ENCODE measurements around the gene COG4.

COG4 gene

DNA sequence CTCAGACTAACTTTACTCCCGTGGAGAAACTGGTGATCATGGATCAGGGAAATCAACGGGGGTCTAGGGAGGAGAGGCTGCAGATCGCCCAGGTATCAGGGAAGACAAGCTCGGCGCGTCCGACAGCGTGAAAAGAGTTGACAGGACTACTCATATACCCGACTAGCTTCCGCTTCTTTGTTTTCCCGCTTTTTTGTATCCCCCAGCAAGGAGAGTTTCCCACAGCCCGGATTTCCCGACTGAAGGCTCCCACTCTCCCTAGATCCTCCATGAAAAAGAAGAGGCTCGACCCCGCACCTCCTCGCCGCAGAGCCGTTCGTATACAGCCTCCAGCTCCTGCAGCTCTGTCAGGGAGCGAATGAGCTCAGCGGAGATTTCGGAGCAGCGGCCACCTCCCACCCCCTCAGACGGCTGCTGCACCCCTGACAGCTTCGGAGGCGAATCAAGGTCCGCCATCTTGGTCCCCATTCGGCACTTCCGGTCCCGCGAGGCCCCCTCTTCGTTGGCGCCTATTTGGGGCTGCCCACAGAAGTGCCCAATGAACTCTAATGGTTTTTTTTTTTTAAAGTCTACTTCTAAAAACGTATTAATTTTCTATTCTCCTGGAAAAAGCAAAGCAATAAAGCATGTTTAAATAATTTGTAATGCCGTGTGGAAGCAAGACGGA, at the start of gene COG4:
Gene COG4 (minus strand): TSS at position 479 of the 667 bp plus-strand sequence. CDS start 11 bp downstream, at position 468.
- peak; percentile 83 to 87 for DNase-seq (ENCODE audit: low spot score in 2 of 2)
- Mint-ChIP-seq H3K27me3 (no peaks in the 10 kb centered on the region), H3K4me1 (peaks cover 30% of the 10 kb centered on the region), H3K36me3 (peaks cover 14% of the 10 kb centered on the region), H3K27ac (peak within 1 kb of the TSS; percentile 98), H3K9me3 (no peaks in the 10 kb centered on the region), H3K4me3 (peak within 1 kb of the TSS; percentile 93)
- peak; percentile 77 for ATAC-seq (ENCODE audit: low read depth)

DNA sequence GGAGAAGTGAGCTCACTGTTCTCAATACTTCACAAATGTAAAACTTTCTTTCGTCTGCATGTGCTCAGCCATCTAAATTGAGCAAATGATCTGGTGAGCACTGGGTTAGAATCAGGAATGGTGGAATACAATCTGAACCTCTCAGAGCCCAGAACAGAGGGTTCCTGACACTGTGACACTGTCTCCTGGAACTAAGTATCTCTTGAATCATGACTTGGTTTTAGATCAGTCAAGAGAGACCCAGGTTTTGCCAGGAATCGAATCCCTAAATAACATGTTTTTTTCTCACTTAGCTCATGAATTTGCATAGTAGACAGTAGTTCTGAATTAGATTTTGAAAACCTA, 49.5 kb upstream of the COG4 start:
- ATAC-seq (ENCODE audit: low read depth) (no peak), DNase-seq (ENCODE audit: low spot score in 2 of 2) (no peak)
- H3K9me3 Mint-ChIP-seq = no peaks in the 10 kb centered on the region
- H3K27ac Mint-ChIP-seq = peak overlapping the region; percentile 20
- H3K36me3 Mint-ChIP-seq = peaks cover 31% of the 10 kb centered on the region
- peaks cover 4% of the 10 kb centered on the region for H3K4me1 Mint-ChIP-seq
- no peak overlapping the region for H3K4me3 Mint-ChIP-seq
- H3K27me3 Mint-ChIP-seq = no peaks in the 10 kb centered on the region

DNA sequence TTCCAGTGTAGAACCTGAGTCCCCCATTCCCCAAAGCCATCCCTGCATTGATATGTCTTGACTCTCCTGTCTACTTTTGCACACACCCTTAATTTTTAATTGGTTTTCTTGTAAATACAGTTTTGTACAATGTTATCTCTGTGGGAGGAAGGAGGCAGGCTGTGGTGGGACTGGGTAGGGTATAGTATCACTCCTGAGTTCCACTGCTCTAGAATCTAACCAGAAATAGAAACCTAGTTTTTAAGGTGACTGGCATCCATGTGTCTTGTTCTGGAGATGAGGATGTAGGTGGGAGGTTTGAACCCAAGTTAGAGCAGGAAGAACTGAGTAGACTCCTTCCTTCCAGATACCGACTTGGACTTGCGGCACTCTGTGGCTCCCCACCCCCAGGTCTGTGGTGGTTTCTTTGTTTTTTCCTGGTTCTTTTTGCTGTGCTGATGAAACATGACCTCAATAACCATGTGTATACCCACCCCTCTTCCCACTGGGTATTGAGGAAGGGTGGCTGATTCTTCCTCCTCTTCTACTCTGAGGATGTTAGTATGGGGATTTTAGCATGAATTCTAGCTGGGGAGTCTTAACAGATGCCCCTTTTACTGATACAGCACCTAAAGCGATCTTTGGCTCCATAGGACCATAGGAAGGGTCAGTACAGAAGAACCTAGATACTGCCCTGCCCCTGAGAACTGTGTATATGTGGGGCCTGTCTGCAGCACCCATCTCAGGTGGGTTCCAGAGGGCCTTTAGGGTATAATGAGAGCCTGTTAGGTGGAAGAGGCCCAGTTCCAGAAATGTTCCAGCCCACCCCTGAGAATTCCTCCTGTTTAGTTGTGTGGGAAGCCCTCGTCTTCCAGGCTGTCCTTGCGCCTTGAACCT, 48.9 kb upstream of the COG4 start:
- Mint-ChIP-seq H3K36me3 (peaks cover 33% of the 10 kb centered on the region), H3K27ac (peak overlapping the region; percentile 20), H3K4me1 (peaks cover 4% of the 10 kb centered on the region), H3K9me3 (no peaks in the 10 kb centered on the region), H3K4me3 (no peak overlapping the region), H3K27me3 (no peaks in the 10 kb centered on the region)
- ATAC-seq (ENCODE audit: low read depth) (no peak), DNase-seq (ENCODE audit: low spot score in 2 of 2) (no peak)

DNA sequence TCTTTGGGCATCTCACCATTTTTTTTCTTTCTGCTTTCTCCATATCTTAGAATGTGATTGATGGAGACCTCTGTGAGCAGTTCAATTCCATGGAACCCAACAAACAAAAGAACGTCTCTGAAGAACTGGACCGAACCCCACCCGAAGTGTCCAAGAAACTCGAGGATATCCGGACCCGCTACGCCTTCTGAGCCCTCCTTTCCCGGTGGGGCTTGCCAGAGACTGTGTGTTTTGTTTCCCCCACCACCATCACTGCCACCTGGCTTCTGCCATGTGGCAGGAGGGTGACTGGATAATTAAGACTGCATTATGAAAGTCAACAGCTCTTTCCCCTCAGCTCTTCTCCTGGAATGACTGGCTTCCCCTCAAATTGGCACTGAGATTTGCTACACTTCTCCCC, 48.3 kb upstream of the COG4 start:
- Mint-ChIP-seq H3K27me3 (no peaks in the 10 kb centered on the region), H3K9me3 (no peaks in the 10 kb centered on the region), H3K36me3 (peaks cover 37% of the 10 kb centered on the region), H3K4me3 (no peak overlapping the region), H3K27ac (peak overlapping the region; percentile 7), H3K4me1 (peaks cover 4% of the 10 kb centered on the region)
- ATAC-seq (ENCODE audit: low read depth) = no peak
- no peak for DNase-seq (ENCODE audit: low spot score in 2 of 2)

DNA sequence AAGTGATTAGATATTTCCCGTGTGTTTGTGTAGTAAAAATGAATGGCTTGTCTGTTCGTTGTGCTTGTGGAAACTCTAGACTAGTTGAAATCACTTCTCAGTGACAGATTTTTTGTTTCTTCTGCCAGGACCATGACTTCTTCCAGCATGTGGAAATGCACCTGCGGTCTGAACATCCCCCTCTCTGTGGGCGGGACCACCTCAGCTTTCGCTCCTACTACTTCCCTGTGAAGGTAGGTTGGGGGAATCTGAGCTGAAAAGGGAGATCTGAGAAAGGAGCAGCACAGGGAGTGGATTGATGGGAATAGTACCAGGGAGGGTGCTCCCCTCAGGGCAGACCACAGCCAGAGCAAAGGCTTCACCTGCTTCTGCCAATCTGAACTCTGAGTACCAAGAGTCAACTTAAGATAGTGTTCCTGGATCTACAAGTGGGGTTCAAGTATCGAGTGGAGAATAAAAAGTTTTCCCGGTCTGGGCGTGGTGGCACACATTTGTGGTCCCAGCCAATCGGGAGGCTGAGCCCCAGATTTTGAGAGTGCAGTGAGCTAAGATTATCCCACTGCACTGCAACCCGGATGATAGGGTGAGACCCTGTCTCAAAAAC, 47.7 kb upstream of the COG4 start:
- H3K4me1 Mint-ChIP-seq = no peaks in the 10 kb centered on the region
- H3K36me3 Mint-ChIP-seq = peaks cover 38% of the 10 kb centered on the region
- no peak overlapping the region for H3K27ac Mint-ChIP-seq
- H3K9me3 Mint-ChIP-seq = no peaks in the 10 kb centered on the region
- ATAC-seq (ENCODE audit: low read depth) (no peak), DNase-seq (ENCODE audit: low spot score in 2 of 2) (no peak)
- H3K27me3 Mint-ChIP-seq = no peaks in the 10 kb centered on the region
- H3K4me3 Mint-ChIP-seq = no peak overlapping the region

DNA sequence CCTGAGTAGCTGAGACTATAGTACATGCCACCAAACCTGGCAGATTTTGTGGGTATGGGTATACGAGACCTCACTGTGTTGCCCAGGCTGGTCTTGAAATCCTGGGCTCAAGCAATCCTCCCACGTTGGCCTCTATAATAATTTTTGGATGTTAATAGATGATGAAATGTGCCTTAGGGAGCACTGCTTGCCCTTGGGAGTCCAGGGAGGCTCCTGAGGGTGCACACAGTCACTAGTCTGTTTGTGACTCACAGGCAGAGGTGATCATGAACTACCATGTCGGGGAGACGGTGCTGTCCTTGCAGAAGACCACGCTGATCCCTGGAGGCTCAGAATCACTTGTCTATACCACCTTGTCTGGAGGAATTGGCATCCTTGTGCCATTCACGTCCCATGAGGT, 46.4 kb upstream of the COG4 start:
- Mint-ChIP-seq H3K9me3 (no peaks in the 10 kb centered on the region), H3K36me3 (peaks cover 44% of the 10 kb centered on the region), H3K4me3 (no peak overlapping the region), H3K27ac (no peak overlapping the region), H3K4me1 (no peaks in the 10 kb centered on the region), H3K27me3 (no peaks in the 10 kb centered on the region)
- ATAC-seq (ENCODE audit: low read depth) = no peak
- no peak for DNase-seq (ENCODE audit: low spot score in 2 of 2)

DNA sequence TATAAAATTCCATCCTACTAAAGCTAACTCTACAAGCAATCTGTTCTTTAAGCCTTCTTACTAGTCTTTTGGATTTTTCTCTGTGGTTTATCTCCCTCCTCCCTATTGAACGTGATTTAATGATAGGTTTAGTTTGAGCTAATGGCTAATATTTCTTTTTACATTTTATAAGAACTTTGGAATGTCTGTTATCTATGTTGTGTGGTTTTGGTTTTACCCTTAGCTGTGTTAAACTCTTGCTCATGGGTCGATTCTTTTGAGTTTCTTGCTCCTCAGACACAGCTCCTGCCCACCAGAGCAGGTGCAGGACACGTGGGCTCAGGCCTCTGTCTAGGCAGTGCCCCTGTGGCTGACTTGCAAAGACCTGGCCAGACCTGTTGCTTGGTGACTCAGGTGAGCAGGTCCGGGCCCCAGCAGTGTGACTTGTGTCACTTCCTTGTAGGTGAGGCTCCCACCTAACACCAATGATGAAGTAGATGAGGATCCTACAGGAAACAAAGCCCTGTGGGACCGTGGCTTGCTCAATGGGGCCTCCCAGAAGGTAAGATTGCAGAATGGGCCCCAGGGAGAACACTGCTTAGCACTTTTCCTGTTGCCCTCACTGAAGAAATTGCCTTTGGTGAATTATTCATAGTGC, 45.4 kb upstream of the COG4 start:
- no peaks in the 10 kb centered on the region for H3K4me1 Mint-ChIP-seq
- no peaks in the 10 kb centered on the region for H3K9me3 Mint-ChIP-seq
- H3K27ac Mint-ChIP-seq = peak overlapping the region; percentile 57
- ATAC-seq (ENCODE audit: low read depth) (no peak), DNase-seq (ENCODE audit: low spot score in 2 of 2) (no peak)
- no peaks in the 10 kb centered on the region for H3K27me3 Mint-ChIP-seq
- H3K36me3 Mint-ChIP-seq = peaks cover 44% of the 10 kb centered on the region
- no peak overlapping the region for H3K4me3 Mint-ChIP-seq

DNA sequence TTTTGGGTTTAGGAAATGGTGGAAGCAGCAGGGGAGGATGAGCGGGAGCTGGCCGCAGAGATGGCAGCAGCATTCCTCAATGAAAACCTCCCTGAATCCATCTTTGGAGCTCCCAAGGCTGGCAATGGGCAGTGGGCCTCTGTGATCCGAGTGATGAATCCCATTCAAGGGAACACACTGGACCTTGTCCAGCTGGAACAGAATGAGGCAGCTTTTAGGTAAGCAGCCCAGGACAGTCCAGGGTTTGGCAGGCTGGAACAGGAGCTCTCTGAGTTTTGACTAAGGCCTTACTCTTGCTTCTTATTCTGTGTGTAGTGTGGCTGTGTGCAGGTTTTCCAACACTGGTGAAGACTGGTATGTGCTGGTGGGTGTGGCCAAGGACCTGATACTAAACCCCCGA, 41.7 kb upstream of the COG4 start:
- no peak overlapping the region for H3K4me3 Mint-ChIP-seq
- no peak overlapping the region for H3K27ac Mint-ChIP-seq
- no peaks in the 10 kb centered on the region for H3K9me3 Mint-ChIP-seq

DNA sequence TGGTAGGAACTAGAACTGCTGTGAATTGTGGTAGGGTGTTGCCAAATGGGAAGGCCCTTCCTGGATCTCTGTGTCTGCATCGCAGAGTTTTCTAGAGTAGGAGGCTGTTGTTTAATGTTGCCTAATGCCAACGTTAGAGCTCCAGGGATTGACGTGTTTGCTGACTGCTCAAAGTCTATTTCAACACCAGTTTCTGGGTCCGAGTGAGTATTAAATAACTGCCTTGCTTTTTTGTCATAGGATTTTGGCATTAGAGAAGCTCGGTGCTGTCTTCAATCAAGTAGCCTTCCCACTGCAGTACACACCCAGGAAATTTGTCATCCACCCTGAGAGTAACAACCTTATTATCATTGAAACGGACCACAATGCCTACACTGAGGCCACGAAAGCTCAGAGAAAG, 40.3 kb upstream of the COG4 start:
- H3K9me3 Mint-ChIP-seq = no peaks in the 10 kb centered on the region
- no peak overlapping the region for H3K27ac Mint-ChIP-seq
- H3K27me3 Mint-ChIP-seq = no peaks in the 10 kb centered on the region
- H3K4me1 Mint-ChIP-seq = no peaks in the 10 kb centered on the region
- peaks cover 35% of the 10 kb centered on the region for H3K36me3 Mint-ChIP-seq
- H3K4me3 Mint-ChIP-seq = no peak overlapping the region
- ATAC-seq (ENCODE audit: low read depth) = no peak
- no peak for DNase-seq (ENCODE audit: low spot score in 2 of 2)

More for the DNA sequence above, 41.7 kb upstream of the COG4 start:
- Mint-ChIP-seq H3K27me3 (no peaks in the 10 kb centered on the region), H3K4me1 (no peaks in the 10 kb centered on the region), H3K36me3 (peaks cover 38% of the 10 kb centered on the region)
- no peak for DNase-seq (ENCODE audit: low spot score in 2 of 2)
- ATAC-seq (ENCODE audit: low read depth) = no peak

DNA sequence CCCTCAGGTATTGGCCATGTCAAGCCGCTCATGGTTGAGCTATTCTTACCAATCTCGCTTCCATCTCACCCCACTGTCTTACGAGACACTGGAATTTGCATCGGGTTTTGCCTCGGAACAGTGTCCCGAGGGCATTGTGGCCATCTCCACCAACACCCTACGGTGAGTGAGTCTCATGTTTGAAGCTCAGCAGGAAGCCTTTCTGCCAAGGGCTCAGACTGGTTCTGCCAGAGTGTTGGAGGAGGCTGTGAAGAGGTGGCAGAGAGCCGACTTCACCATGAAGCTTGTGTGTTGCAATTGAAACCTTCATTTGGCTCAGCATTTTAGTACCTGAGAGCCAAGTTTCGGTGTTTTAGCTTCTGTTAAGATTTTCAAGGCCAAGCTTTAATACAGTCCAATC, 38.3 kb upstream of the COG4 start:
- no peaks in the 10 kb centered on the region for H3K9me3 Mint-ChIP-seq
- no peak overlapping the region for H3K27ac Mint-ChIP-seq
- ATAC-seq (ENCODE audit: low read depth) (no peak), DNase-seq (ENCODE audit: low spot score in 2 of 2) (no peak)
- no peaks in the 10 kb centered on the region for H3K27me3 Mint-ChIP-seq
- no peaks in the 10 kb centered on the region for H3K4me1 Mint-ChIP-seq
- H3K4me3 Mint-ChIP-seq = no peak overlapping the region
- H3K36me3 Mint-ChIP-seq = peaks cover 31% of the 10 kb centered on the region

DNA sequence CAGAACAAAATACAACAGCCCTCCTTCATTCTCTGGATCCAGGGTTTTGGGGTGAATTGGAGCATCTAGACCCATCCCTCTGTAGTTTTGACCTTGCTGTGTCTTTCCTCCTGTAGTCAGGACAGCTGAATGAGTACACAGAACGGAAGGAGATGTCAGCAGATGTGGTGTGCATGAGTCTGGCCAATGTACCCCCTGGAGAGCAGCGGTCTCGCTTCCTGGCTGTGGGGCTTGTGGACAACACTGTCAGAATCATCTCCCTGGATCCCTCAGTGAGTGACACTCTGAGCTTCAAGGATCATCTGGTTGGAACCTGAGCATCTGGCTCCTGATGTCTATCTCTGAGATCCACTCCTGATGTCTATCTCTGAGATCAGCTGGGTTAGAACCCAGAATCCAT, 32.7 kb upstream of the COG4 start:
- Mint-ChIP-seq H3K36me3 (peaks cover 32% of the 10 kb centered on the region), H3K4me1 (peaks cover 2% of the 10 kb centered on the region), H3K4me3 (no peak overlapping the region), H3K27ac (no peak overlapping the region), H3K27me3 (no peaks in the 10 kb centered on the region), H3K9me3 (no peaks in the 10 kb centered on the region)
- DNase-seq (ENCODE audit: low spot score in 2 of 2) (no peak), ATAC-seq (ENCODE audit: low read depth) (no peak)

DNA sequence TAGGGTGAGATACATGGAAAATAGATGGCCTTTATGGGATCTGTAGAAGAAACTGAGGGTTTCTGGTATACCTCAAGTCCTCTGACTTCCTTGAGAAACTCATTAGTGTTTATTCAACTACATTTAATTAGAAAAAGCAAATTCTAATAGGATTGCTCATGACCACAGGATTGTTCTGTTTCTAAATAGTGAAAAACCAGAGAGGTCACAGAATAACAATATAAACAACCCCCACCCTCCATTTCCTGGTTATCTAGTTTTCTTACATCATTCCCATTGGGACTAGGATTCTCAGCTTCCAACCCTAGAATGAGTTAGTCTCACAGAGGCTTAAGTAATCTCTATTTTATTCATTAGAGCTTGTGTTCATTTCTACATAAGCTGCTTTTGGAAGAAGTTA, 30.3 kb upstream of the COG4 start:
- Mint-ChIP-seq H3K27ac (no peak overlapping the region), H3K36me3 (peaks cover 36% of the 10 kb centered on the region), H3K4me1 (peaks cover 2% of the 10 kb centered on the region), H3K27me3 (no peaks in the 10 kb centered on the region), H3K9me3 (no peaks in the 10 kb centered on the region), H3K4me3 (no peak overlapping the region)
- DNase-seq (ENCODE audit: low spot score in 2 of 2) = no peak
- no peak for ATAC-seq (ENCODE audit: low read depth)

DNA sequence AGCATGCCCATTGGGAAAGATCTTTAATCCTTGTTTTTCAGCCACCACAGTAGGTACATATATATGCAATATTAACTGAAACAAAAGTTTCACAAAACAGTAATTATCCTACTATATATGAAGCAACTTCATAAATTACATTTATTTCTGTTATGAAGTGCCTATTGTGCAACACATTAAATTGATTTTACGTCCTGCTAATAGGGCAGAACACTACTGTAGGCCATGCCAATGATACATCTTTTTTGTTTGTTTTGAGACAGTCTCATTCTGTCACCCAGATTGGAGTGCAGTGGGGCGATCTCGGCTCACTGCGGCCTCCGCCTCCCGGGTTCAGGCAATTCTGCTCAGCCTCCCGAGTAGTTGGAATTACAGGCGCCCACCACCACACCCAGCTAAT, 29.3 kb upstream of the COG4 start:
- DNase-seq (ENCODE audit: low spot score in 2 of 2) (no peak), ATAC-seq (ENCODE audit: low read depth) (no peak)
- Mint-ChIP-seq H3K4me1 (peaks cover 2% of the 10 kb centered on the region), H3K4me3 (no peak overlapping the region), H3K9me3 (no peaks in the 10 kb centered on the region), H3K27me3 (no peaks in the 10 kb centered on the region), H3K36me3 (peaks cover 40% of the 10 kb centered on the region), H3K27ac (no peak overlapping the region)

DNA sequence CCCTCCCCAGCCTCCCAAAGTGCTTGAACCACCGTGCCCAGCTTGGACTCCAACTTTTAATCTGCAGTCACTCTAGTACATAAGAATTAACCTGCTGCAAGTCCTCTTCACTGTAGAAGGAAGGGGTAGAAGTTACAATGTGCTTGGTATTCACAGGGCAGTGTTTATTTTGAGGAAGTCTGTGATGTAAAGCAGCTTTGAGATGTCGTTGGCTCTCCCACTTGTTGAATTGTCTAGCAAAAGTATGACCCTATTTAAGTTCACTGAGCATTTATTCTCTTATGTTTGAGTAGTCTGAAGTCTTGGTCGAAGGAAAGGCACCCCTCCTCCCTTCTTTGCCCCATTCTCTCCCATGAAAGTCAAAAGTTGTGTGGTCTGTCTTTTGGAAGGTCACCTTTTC, 28.4 kb upstream of the COG4 start:
- H3K36me3 Mint-ChIP-seq = peaks cover 39% of the 10 kb centered on the region
- ATAC-seq (ENCODE audit: low read depth) (no peak), DNase-seq (ENCODE audit: low spot score in 2 of 2) (no peak)
- no peak overlapping the region for H3K4me3 Mint-ChIP-seq
- H3K9me3 Mint-ChIP-seq = no peaks in the 10 kb centered on the region
- no peaks in the 10 kb centered on the region for H3K27me3 Mint-ChIP-seq
- peaks cover 2% of the 10 kb centered on the region for H3K4me1 Mint-ChIP-seq
- peak overlapping the region; percentile 28 for H3K27ac Mint-ChIP-seq
